GM19463 (cell line): ENCODE measurements around the gene LRRTM2.
"Not testable (repeated sequence)": the region's sequence is repeated elsewhere in the genome, so short reads cannot be mapped to it uniquely, and the experiment has no call there.

Source experiments
- ATAC-seq: cut with Tn5 transposase; IDR thresholded peaks from one replicate; pipeline ENCODE4 v1.9.1; 2021; ENCODE audit warnings: mild to moderate bottlenecking, moderate library complexity; ENCODE audit not compliant: unreplicated experiment

The LRRTM2 gene

GRCh38 chr5:138841531-138841930 is 33.6 kb downstream of the LRRTM2 start:
- no peak for ATAC-seq

- ATAC-seq = no peak
These were observed 35.0 kb downstream of the LRRTM2 start for GRCh38 chr5:138840103-138840502.

GRCh38 chr5:138837160-138837559 is 38.0 kb downstream of the LRRTM2 start:
- no peak for ATAC-seq

- not testable (repeated sequence) for ATAC-seq
These were observed 40.3 kb downstream of the LRRTM2 start for GRCh38 chr5:138834853-138835252.

GRCh38 chr5:138833726-138834480 is 41.2 kb downstream of the LRRTM2 start:
- ATAC-seq = no peak

GRCh38 chr5:138833080-138833479 is 42.1 kb downstream of the LRRTM2 start:
- ATAC-seq = no peak

GRCh38 chr5:138832218-138832617 is 42.9 kb downstream of the LRRTM2 start:
- ATAC-seq = no peak

- ATAC-seq = no peak
These were observed 43.4 kb downstream of the LRRTM2 start for GRCh38 chr5:138831703-138832102.

- no peak for ATAC-seq
These were observed 45.8 kb downstream of the LRRTM2 start for GRCh38 chr5:138829341-138829740.

- ATAC-seq = no peak
These were observed 46.6 kb downstream of the LRRTM2 start for GRCh38 chr5:138828556-138828955.

- no peak for ATAC-seq
These were observed 49.9 kb downstream of the LRRTM2 start for GRCh38 chr5:138824924-138825863.

- no peak for ATAC-seq
These were observed 50.6 kb downstream of the LRRTM2 start for GRCh38 chr5:138824516-138824915.

- ATAC-seq = no peak
These were observed 54.4 kb downstream of the LRRTM2 start for GRCh38 chr5:138820695-138821094.

- ATAC-seq = no peak
These were observed 56.1 kb downstream of the LRRTM2 start for GRCh38 chr5:138819081-138819480.
